HG03103 (cell line): Measurements from ENCODE around the gene MRPL30.
"Not testable (repeated sequence)": the region's sequence is repeated elsewhere in the genome, so short reads cannot be mapped to it uniquely, and the experiment has no call there.

Experiments
- ATAC-seq: cut with Tn5 transposase; IDR thresholded peaks from one replicate; pipeline ENCODE4 v1.9.1; 2021; ENCODE audit warnings: low read depth; ENCODE audit not compliant: unreplicated experiment

MRPL30 gene

DNA sequence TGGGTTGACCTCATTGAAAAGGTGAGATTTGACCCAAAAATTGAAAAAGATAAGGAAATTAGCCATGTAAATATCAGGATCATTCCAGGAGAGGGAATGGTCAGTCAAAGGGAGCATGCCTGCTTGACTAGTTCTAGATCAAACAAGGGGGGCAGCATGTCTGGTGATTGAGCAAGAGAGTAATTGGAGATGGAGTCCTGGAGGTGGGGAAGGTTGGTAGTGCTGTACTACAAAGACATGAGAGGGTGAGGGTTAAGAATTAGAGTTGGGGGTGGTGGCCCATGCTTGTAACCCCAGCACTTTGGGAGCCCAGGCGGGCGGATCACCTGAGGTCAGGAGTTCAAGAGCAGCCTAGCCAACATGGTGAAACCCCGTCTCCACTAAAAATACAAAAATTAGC, 2.0 kb downstream of the MRPL30 start:
- no peak for ATAC-seq

DNA sequence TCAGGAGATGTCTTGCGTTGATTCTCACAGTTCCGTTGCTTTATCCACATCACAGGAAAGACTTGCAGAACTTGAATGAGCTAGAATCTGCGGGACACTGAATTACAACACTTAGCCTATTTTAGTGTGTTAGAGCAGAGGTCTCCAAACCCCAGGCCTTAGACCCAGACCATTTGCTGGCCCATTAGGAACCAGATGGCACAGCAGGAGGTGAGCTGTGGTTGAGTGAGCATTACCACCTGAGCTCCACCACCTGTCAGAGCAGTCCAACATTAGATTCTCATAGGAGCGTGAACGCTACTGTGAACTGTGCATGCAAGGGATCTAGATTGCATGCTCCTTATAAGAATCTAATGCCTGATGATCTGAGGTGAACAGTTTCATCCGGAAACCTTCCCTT, 3.8 kb downstream of the MRPL30 start:
- ATAC-seq = no peak

DNA sequence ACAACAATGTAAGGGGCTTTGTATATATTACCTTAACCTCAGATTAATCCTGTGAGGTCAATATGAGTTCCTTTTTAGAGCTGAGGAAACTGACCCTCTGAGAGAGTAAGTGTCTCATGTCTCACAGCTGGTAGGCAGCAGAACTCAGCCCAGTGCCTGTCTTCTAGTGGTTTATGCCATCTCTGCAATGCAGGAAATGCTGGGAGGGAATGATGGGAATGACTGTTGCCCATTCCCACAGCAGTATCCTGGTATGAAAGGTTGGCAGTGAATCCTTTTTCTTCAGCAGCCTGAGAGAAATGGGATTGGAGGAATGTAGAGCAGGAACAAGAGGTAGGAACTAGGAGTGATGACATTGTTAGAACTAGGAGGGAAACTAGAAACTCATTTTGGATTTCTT, 6.0 kb downstream of the MRPL30 start:
- no peak for ATAC-seq

DNA sequence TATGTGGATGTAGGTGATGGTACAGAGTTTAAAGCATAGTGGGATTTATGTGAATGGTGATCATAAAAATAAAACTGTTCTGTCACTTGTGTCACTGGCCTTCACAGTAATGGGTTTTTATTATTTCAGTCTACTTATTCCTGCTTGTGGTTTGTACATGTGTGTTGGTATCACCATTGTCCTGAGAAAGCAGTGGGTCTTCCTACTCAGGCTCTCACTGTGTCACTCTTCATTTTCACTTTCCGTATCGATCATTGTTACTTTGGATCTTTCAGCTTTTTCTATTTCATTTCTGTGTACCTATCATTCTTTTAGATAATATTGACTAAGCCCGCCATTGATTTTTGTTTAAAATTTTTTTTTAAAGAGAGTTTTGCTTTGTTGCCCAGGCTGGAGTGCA, 7.4 kb downstream of the MRPL30 start:
- no peak for ATAC-seq

DNA sequence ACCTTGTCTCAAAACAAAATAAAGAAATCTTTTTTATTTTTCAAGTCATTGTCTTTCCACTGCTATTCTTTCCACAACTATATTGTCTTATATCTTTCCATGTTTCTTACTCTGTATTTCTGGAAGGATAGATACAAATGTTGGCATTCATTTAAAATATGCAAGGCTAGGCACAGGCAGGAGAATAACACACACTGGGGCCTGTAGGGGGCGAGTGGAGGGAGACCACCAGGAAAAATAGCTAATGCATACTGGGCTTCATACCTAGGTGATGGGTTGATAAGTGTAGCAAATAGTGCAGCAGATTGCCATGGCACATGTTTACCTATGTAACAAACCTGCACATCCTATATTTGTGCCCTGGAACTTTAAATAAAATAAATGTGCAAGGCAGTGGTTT, 9.6 kb downstream of the MRPL30 start:
- no peak for ATAC-seq

DNA sequence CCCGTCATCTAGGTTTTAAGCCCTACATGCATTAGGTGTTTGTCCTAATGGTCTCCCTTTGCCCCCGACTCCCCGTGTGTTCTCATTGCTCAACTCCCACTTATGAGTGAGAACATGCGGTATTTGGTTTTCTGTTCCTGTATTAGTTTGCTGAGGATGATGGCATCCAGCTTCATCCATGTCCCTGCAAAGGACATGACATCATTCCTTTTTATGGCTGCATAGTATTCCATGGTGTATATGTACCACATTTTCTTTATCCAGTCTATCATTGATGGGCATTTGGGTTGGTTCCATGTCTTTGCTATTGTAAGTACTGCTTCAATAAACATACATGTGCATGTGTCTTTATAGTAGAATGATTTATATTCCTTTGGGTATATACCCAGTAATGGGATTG, 11.4 kb downstream of the MRPL30 start:
- ATAC-seq = not testable (repeated sequence)

DNA sequence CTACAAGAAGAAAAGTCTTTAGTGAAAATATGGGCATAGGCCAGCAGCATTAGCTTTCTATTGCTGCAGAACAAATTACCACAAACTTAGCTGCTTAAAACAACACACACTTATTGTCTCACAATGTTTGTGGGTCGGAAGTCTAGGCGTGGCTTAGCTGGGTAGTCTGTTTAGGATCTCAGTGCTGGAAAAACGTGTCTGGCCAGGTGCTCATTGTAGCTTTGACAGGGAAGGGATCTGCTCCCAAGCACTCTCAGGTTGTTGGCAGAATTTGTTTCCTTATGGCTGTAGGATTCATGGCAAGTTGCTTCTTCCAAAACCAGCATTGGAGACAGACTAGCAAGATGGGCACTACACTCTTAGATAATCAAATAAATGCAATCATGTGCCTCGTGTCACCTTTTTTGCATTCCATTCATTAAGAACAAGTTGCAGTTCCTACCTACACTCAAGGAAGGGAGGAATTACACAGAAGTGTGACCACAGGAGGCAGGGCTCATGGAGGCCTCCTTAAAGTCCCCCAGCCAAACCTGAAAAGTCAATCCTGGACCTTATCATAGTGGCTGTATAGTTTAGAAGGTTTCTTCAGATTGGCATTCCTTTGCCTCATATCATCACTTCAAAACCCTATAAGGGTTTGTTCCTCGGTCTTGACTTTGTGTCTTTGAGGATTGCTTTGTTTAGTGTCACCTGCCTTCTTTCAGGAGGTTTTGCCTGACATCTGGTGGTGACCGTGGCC, 17.3 kb downstream of the MRPL30 start:
- ATAC-seq = no peak

DNA sequence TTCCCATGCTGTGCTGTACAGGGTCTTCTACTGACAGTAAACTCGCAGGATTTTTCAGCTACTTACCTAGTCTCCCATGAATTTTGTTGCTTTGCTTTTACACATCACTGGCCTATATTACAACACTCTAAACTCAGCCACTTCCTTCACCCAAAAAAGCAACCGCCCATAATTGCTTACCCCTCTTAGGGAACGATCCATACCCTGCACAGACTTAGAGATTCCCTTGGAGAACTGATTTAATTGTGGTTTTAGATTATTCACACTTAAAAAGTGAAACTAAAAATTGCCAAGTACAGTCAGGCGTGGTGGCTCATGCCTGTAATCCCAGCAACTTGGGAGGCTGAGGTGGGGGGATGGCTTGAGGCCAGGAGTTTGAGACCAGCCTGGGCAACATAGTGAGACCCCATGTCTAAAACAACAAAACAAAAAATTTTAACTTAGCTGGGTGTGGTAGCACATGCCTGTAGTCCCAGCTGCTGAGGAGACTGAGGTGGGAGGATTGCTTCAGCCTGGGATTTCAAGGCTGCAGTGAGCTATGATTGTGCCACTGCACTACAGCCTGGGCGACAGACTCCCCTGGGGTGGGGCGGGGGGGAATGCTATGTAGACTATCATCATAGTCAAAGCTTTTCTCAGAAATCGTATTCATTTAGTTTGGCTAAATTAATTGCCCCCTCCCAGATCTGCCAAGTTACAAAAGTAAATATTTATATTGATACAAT, 19.3 kb downstream of the MRPL30 start:
- no peak for ATAC-seq

DNA sequence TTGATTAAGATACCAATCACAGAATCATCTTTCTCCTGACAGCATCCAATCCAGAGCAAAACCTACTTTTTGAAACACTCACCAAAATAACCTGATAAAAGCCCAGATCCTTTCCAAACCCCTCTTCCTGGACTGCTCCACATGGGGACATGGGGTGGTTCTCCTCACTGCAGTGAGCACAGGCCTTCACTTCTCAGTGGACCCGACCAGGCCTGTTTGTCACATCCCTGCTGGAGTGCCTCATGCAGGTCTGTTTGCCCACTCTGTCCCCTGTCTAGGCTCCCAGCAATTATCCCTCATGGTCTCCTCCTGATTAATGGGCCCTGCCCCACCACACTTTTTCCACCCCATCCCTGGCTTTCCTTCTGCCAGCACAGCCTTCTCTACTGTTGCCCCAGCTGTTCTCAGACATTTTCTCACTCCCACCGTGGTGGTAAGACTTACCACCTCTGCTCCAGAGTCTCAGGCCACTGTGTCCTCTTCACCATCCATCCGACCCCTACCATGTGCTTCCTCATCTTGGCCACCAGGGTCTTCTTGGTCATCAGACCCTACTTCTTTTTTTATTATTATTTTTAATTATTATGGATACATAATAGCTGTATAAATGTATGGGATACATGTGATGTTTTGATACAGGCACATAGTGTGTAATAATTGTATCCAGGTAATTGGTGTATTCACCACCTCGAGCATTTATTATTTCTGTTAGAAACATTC, 21.1 kb downstream of the MRPL30 start:
- ATAC-seq = no peak

DNA sequence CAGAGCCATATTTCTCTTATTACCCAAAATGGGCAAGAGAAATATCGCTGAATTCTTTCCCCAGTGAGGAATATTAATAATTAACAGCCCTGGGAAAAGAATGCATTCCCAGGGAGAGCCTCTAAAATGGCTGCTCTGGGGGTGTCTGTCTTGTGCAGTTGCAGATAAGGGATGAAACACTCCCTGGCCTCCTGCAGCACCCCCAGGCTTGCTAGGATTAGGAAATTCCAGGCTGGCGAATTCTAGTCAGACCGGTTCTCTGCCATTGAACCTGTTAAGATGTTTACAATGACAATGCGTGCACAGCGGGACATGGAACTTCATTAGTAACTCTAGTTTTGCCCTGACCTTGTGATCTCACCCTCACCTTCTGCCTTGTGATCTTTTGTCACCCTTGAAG, 24.5 kb downstream of the MRPL30 start:
- no peak for ATAC-seq

DNA sequence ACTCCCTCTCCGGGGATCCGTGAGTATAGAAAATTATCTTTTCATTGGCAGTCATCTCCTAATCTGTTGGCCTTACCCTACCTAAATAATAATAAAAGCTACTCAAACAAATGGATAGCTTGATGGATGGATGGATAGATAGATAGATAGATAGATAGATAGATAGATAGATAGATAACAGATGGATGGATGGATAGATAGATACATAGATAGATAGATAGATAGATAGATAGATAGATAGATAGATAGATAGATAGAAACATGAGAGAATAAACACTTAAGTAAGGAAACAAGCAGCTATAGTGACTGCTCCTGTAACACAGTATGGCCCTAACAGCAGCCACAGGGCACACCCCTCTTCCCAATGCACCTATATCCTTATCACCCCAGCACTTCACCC, 35.1 kb downstream of the MRPL30 start:
- no peak for ATAC-seq

DNA sequence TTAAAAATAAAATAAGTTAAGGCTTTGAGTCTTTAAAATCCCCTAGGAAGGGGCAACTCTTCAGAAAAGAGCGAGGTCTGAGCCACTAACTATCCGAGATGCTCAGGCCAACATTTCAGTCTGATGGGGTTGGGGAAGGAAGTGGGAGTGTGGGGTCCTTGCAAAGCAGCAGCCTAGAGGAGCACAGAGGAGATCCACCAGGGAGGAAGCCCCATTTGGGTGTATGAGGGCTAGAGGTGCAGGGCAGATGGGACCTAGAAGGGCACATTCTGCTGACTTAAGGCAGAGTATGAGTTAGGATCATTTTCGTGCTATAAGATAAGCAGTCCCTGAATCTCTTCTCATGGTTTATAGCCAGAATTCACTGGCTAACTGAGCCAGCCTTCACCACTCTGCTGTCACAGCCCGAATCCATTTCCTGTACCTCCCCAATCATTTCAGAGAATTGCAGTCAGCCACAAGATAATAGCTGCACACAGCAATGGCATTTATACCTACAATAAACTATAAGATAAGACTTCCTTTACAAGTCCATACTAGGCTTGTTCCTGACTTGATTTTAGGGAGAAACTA, 37.0 kb downstream of the MRPL30 start:
- ATAC-seq = no peak

DNA sequence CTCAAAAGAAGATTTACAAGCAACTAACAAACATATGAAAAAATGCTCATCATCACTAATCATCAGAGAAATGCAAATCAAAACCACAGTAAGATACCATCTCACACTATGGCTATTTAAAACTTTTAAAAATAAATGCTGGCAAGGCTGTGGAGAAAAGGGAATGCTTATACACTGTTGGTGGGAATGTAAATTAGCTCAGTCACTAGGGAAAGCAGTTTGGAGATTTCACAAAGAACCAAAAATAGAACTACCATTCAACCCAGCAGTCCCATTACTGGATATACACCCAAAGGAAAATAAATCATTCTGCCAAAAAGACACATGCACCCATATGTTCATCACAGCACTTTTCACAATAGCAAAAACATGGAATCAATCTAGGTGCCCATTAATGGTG, 52.2 kb downstream of the MRPL30 start:
- ATAC-seq = not testable (repeated sequence)

DNA sequence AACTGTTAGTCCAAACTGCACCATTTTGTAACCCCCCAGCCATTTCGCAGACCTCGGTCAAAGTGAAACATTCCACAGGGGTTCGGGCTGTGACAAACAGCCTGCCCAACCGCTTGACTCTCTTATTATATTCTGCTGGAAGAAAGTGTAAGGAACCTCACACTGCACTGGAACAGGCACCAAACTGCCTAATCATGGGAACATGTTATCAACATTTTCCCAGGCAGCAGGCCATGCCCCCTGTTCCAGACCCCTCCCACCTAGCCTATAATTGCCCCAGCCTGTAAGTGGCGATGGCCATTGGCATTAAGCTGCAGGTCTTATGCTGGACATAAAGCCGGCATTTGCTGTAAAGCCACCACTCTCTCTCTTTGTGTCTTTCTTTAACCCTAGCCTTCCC, 57.6 kb downstream of the MRPL30 start:
- ATAC-seq = no peak

DNA sequence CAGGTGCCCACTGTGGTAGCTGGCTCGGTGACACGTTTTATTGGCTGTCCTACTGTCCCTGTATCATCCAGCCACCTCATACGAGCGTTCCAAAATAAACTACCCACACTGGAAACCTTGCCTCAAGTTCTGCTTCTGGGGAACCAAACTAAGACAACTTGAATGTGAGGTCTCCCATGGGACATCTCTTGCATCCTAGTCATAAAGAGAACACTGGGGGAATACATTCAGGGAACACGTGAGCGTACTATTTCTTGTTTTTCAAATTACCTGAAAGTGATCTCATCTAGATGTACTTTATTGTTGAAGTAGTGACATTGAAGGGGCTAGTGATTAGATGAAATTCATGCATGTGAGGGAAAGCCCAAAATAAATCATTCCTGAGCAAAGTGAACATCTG, 59.4 kb downstream of the MRPL30 start:
- no peak for ATAC-seq

DNA sequence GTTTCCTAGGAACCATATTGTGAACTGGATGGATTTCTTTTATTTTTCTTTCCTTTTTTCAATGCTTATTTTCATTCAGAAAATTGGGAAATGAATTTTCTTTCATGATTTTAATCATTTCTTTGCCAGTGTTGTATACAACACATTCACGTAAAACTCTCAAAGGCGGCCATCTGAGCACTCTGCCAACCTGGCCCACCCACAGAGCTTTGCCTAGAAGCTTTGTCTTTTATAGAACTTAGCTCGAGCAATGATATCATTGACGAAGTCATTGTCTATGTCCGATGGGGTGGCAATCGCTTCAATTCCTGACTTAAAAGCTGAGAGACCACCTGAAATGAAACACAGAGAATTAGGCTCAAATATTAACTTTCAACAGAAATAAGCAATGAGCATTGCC, 61.2 kb downstream of the MRPL30 start:
- no peak for ATAC-seq
